H4 (cell line): ENCODE results near the gene PPP6R3. TPM values are rescaled to one million over a fixed set of nuclear protein-coding genes. Genes with fewer than 3 reads are reported as not detected.
"Not testable (repeated sequence)": the region's sequence is repeated elsewhere in the genome, so short reads cannot be mapped to it uniquely, and the experiment has no call there.

ENCODE experiments used
- DNase-seq: peaks from one replicate; pipeline ENCODE4 v3.0.0-alpha.2; 2015; ENCODE audit warnings: low spot score
- total RNA-seq: library from RNA; depleted of rRNA; stranded (reverse); fragments of >200 nt; shearing (Covaris generic); gene quantifications from 2 replicates; pipeline ENCODE4 v1.2.3, GENCODE V29; 2014

PPP6R3 gene
- total RNA-seq, 1 experiment from 2014 or later, result 82.5 TPM

- DNase-seq, result no peak
These were observed 3.2 kb upstream of the PPP6R3 start for GRCh38 chr11:68457216-68457897.

GRCh38 chr11:68457898-68458249 is 2.7 kb upstream of the PPP6R3 start:
- DNase-seq, result no peak

- not testable (repeated sequence) for DNase-seq
These were observed 2.2 kb upstream of the PPP6R3 start for GRCh38 chr11:68458340-68458739.

GRCh38 chr11:68459886-68460740 is 439 bp upstream of the PPP6R3 start:
- peak; percentile 96 for DNase-seq

GRCh38 chr11:68461575-68461917 is 994 bp downstream of the PPP6R3 start:
- DNase-seq, result no peak

GRCh38 chr11:68463714-68464113 is 3.2 kb downstream of the PPP6R3 start:
- no peak for DNase-seq

- DNase-seq, result no peak
These were observed 6.8 kb downstream of the PPP6R3 start for GRCh38 chr11:68467201-68467834.

GRCh38 chr11:68468217-68468828 is 7.8 kb downstream of the PPP6R3 start:
- no peak for DNase-seq

GRCh38 chr11:68469122-68469521 is 8.6 kb downstream of the PPP6R3 start:
- DNase-seq, result no peak

GRCh38 chr11:68469642-68470041 is 9.1 kb downstream of the PPP6R3 start:
- no peak for DNase-seq

- DNase-seq, result no peak
These were observed 9.8 kb downstream of the PPP6R3 start for GRCh38 chr11:68470304-68470811.

GRCh38 chr11:68471360-68472340 is 11.1 kb downstream of the PPP6R3 start:
- DNase-seq, result peak; percentile 93

- DNase-seq, result no peak
These were observed 12.2 kb downstream of the PPP6R3 start for GRCh38 chr11:68472778-68473177.

- DNase-seq, result no peak
These were observed 13.1 kb downstream of the PPP6R3 start for GRCh38 chr11:68473693-68474092.

GRCh38 chr11:68475626-68476025 is 15.1 kb downstream of the PPP6R3 start:
- DNase-seq, result not testable (repeated sequence)

GRCh38 chr11:68479390-68479789 is 18.8 kb downstream of the PPP6R3 start:
- DNase-seq, result no peak

- DNase-seq, result no peak
These were observed 19.6 kb downstream of the PPP6R3 start for GRCh38 chr11:68480193-68480592.

- no peak for DNase-seq
These were observed 20.4 kb downstream of the PPP6R3 start for GRCh38 chr11:68480852-68481510.

GRCh38 chr11:68481579-68482240 is 21.2 kb downstream of the PPP6R3 start:
- DNase-seq, result no peak

- no peak for DNase-seq
These were observed 28.1 kb downstream of the PPP6R3 start for GRCh38 chr11:68488623-68489022.
